ENCODE data around the gene ENPP6.

GRCh38 chr4:184120549-184121127, 97.0 kb downstream of the ENPP6 start:
- TF ChIP-seq CTCF (IDR thresholded peaks at IDR 0.05) (no peak), EZH2 (IDR thresholded peaks at IDR 0.05; ENCODE audit: borderline replicate concordance, insufficient read depth, low read depth, low read length, poor library complexity, severe bottlenecking) (no peak)
